NCI-H1417 treated with DMSO at 0.1 percent for 48 hours (cell line): ENCODE measurements around the gene SLC31A2.

Source experiments
- DNase-seq: peaks from one replicate; lab custom pipeline; 2025; lab: John Stamatoyannopoulos, UW

The SLC31A2 gene

DNA sequence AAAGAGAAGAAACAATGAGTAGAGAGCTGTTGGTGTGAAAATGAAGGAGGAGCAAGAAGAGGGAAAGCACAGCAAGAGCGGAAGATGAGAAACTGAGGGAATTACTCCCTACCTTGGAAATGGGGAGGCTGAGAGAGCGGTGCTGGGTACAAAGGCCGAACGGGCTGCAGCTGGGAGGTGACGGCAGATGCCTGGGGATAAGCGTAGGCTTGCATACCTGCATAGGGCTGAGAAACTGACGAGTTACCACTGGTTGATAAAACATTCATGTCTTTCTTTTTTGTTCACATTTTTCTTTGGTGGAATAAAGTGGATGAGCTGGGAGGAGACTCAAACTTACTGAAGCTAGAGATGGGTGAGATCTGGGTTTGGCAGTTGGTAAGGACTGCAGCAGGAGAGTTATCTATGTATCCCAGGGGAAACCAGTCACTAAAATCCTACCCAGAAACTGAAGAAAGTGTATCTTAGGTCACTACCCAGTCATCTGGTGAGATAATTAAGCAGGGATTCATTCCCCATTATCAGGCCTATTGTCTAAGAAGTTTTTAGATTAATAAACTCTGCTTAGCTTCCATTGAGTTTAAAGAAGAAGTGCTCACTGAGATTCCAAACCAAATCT lies 35.4 kb downstream of the SLC31A2 start:
- DNase-seq = no peak

DNA sequence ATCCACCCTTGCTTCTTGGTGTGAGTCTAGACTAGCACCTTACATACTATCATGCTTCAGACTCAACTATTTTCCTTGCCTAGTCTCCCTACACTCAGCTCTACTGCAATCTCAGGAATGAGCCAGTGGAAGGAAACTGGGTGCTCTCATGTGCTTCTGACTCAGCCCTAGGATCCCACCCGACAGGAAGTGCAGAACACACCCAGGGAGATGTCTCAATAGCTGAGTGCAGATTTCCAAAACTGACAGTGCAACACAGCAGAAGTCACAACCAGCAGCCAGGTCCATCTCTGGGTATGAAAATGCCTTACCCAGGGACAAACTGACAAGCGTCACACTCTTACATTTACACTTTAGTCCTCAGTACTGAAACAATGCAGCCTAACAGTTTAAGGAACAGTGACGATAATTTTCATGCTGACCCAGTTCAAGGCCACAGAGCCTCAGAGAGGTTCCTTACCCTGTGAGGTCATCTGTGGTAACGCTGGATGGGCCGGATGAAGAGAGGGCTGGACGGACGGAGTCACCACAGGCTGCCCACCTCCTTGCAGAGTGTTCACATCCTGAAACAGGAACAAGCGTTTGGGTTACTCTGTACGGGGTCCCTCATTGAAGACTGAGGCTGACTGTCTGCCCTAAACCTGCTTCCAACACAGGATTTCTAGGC lies 37.3 kb downstream of the SLC31A2 start:
- no peak for DNase-seq

DNA sequence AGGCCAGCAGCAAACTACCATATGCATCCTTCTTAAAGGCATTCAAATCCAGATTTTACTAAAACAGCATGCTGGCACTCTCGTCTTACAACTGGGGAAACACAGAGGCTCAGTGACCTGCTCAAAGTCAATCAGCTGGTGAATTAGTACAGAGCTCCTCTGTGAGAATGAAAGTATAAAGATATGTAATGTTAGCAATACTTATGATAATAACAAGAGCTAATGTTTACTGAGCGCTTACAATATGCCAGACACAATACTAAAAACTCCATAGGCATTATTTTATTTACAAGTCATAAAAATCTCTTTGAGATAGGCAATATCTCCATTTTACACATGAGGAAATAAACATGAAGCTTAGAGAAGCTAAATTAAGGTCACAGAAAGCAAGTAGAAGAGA lies 41.6 kb downstream of the SLC31A2 start:
- no peak for DNase-seq

DNA sequence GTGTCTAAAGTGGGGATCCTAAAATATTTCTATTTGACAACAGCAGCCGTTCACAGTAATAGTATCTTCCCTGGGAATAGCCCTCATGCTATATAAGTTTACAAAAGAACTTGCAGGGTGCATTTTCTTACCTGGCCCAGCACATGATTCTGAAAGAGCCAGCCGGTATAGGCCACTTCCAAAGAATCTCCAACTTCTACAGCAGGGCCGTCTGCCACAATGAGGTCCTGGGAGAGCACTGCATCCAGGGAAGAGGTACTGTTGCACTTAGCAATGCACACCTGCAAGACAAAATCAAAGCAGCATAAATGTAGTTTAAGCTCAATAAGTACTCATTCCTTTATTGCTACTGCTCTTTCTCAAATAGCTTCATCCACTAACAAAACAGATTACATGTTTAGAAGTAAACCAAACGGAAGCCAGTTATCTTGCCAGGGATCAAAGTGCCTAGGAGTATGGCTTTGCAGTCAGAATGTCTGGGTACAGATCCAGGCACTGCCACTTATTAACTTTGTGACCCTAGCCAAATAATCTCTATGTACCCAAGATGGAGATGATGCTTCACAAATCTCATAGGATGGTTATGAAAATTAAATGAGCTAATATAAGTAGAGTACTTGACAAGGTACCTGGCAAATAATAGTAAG lies 49.0 kb downstream of the SLC31A2 start:
- DNase-seq = no peak

DNA sequence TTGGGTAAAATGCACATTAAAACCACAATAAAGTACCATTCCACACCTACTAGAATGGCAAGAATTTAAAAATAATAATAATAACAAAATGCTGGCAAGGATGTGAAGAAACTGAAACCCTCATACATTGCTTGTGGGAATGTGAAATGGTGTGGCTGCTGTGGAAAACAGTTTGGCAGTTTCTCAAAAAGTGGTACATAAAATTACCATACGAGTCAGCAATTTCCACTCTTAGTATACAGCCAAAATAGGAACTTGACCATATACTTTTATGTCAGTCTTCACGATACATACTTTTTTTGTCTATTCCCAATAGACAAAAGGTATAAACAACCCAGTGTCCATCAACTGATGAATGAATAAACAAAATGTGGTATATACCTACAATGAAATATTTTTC lies 54.6 kb downstream of the SLC31A2 start:
- DNase-seq = no peak

DNA sequence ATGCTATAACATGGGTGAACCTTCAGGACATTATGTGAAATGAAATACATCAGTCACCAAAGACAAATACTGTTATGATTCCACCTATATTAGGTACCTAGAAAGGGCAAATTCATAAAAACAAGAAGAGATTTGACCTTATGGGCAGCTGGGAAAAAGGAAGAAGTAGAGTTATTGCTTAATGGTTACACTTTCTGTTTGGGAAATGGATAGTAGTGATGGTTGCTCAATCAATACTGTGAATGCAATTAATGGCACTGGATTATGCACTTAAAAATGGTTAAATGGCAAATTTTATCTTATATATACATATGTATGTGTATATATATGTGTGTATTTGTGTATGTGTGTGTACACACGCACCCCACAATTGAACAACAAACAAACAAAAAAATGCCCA lies 55.1 kb downstream of the SLC31A2 start:
- DNase-seq = no peak

DNA sequence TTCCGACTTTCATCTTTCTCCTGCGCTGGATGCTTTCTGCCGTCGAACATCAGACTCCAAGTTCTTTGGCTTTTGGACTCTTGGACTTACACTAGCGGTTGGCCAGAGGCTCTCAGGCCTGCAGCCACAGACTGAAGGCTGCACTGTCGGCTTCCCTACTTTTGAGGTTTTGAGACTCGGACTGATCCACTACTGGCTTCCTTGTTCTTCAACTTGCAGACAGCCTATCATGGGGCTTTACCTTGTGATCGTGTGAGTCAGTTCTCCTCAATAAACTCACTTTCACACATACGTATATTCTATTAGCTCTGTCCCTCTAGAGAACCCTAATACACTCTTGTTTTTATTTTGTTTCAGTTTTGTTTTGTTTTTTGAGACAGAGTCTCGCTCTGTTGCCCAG lies 60.0 kb downstream of the SLC31A2 start:
- DNase-seq = no peak
